Skeletal muscle cell (primary cell): ENCODE measurements around the gene PSMC6.

ENCODE experiments used
- DNase-seq: peaks from one replicate; pipeline ENCODE4 v3.0.0-alpha.2; 2010; ENCODE audit warnings: low read depth
- H3K4me3 ChIP-seq: 2 replicates; pipeline ENCODE4 v1.5.1; 2011; ENCODE audit warnings: low read depth, mild to moderate bottlenecking, control low read depth, low read length, moderate library complexity

The PSMC6 gene

DNA sequence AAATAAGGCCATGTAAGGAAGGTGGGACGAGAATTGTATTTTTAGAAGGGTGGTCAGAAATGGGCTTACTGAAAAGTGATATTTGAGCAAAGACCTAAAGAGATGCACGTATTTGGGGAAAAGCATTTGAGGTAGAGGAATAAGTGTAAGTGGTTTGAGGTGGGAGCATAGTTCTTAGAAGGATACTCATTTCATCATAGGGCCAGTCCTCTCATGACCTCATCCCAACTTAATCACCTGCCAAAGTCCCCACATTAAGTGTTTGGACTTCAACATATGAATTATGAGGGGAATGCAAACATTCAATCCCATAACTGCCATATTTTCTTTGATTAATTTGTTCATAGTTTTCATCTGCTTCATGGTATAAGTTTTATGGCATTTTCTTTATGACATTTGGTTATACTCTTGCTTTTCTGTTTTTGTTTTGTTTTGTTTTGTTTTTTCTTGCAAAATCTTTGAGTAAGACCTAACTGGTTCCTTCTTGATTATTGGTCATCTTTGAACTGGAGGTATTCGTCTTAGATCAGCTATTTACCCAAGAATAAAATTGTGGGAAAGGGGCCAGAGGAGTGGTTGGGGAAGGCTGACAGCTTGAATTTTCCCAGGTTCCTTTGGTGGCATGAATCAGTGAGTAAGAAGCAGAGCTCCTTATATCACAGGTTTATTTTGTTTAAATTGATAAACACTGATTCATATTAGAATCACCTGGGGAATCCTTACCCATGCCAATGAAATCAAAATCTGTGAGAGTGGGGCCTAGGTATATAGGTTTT, 60.2 kb downstream of the PSMC6 start:
- DNase-seq: no peak
- H3K4me3 ChIP-seq: no peak overlapping the region

DNA sequence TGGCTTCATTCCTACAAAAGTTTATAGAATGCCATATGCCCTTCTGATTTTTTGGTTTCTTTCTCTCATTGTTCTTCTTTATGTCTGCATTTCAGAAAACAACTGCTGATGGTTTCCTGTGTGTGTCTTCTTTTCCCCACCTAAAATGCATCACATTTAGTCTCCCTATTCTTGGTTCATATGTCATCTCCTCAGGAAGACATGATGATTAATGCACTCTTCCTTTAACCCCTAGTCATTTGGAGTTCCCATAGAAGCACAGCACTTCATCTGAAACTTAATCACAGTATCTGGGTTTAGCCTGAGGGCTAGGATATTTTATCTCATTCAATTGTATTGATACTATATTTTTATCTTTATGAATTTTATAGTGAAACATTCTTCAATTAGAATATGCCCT, 62.9 kb downstream of the PSMC6 start:
- no peak for DNase-seq
- no peak overlapping the region for H3K4me3 ChIP-seq

DNA sequence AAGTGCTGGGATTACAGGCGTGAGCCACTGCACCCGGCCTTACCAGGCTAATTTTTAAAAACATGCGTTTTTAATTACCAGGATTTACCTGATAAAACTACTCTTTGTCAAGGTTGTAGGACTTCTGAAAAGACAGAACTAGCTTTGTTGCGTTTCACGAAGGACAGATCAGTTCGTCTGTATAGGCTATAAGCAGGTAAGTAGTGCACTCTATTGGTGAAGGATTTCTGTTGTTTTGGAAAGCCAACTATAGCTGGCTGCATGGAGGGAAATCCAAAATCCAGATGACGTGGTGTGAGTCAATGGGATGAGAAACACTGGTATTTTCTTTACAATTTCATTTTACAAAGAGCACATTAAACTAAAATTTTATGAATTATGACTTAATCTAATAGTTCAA, 69.8 kb downstream of the PSMC6 start:
- no peak overlapping the region for H3K4me3 ChIP-seq
- no peak for DNase-seq
